ENCODE data around the gene CREB5.

Gene CREB5

GRCh38 chr7:28510026-28510369 lies 97.7 kb downstream of the CREB5 start:
- DNase-seq (ENCODE audit: low read depth in 2 of 2) = no peak

- no peak for DNase-seq (ENCODE audit: low read depth in 2 of 2)
Observed at GRCh38 chr7:28512668-28513440, 100.5 kb downstream of the CREB5 start.

GRCh38 chr7:28516390-28517172 lies 104.3 kb downstream of the CREB5 start:
- no peak for DNase-seq (ENCODE audit: low read depth in 2 of 2)

- no peak for DNase-seq (ENCODE audit: low read depth in 2 of 2)
Observed at GRCh38 chr7:28517206-28517605, 104.9 kb downstream of the CREB5 start.

- DNase-seq (ENCODE audit: low read depth in 2 of 2) = no peak
Observed at GRCh38 chr7:28517606-28518005, 105.3 kb downstream of the CREB5 start.

GRCh38 chr7:28520074-28521015 lies 108.0 kb downstream of the CREB5 start:
- DNase-seq (ENCODE audit: low read depth in 2 of 2) = no peak

- DNase-seq (ENCODE audit: low read depth in 2 of 2) = no peak
Observed at GRCh38 chr7:28524978-28525377, 112.7 kb downstream of the CREB5 start.

GRCh38 chr7:28528899-28529298 lies 116.6 kb downstream of the CREB5 start:
- DNase-seq (ENCODE audit: low read depth in 2 of 2) = no peak

- DNase-seq (ENCODE audit: low read depth in 2 of 2) = no peak
Observed at GRCh38 chr7:28529755-28530154, 117.4 kb downstream of the CREB5 start.

GRCh38 chr7:28530175-28530802 lies 118.0 kb downstream of the CREB5 start:
- no peak for DNase-seq (ENCODE audit: low read depth in 2 of 2)

- DNase-seq (ENCODE audit: low read depth in 2 of 2) = no peak
Observed at GRCh38 chr7:28530803-28531175, 118.5 kb downstream of the CREB5 start.

GRCh38 chr7:28531291-28531690 lies 119.0 kb downstream of the CREB5 start:
- no peak for DNase-seq (ENCODE audit: low read depth in 2 of 2)

GRCh38 chr7:28532181-28532580 lies 119.9 kb downstream of the CREB5 start:
- no peak for DNase-seq (ENCODE audit: low read depth in 2 of 2)

GRCh38 chr7:28533267-28533666 lies 120.9 kb downstream of the CREB5 start:
- DNase-seq (ENCODE audit: low read depth in 2 of 2) = no peak

- DNase-seq (ENCODE audit: low read depth in 2 of 2) = peak; percentile 20 to 23
Observed at GRCh38 chr7:28533731-28534531, 121.6 kb downstream of the CREB5 start.

GRCh38 chr7:28536259-28536658 lies 123.9 kb downstream of the CREB5 start:
- DNase-seq (ENCODE audit: low read depth in 2 of 2) = peak in 1 of 2 experiments; percentile 23

- DNase-seq (ENCODE audit: low read depth in 2 of 2) = no peak
Observed at GRCh38 chr7:28539289-28539981, 127.1 kb downstream of the CREB5 start.

GRCh38 chr7:28542410-28542809 lies 130.1 kb downstream of the CREB5 start:
- DNase-seq (ENCODE audit: low read depth in 2 of 2) = no peak

- no peak for DNase-seq (ENCODE audit: low read depth in 2 of 2)
Observed at GRCh38 chr7:28544453-28545117, 132.3 kb downstream of the CREB5 start.

- no peak for DNase-seq (ENCODE audit: low read depth in 2 of 2)
Observed at GRCh38 chr7:28546067-28546466, 133.7 kb downstream of the CREB5 start.

Data from fibroblast of skin of left biceps (primary cell).